Keratinocyte (primary cell): Measurements from ENCODE around the gene IL1RAPL2. TPM values are rescaled to one million over a fixed set of nuclear protein-coding genes. Genes with fewer than 3 reads are reported as not detected.

Source experiments
- DNase-seq: peaks from one replicate; pipeline ENCODE4 v3.0.0-alpha.2; 2011; ENCODE audit warnings: low read depth, missing footprints, low spot score
- FAIRE-seq: peaks from 2 replicates; lab custom pipeline; 2011; peaks lifted over from hg19 to GRCh38; lab: Jason Lieb, UNC
- H2AFZ ChIP-seq: 2 replicates; pipeline ENCODE4 v1.6.0; 2012; ENCODE audit warnings: low read length, control low read depth, inconsistent platforms; ENCODE audit not compliant: control insufficient read depth
- H3K27ac ChIP-seq: 2 replicates; pipeline ENCODE4 v1.5.1; 2011; ENCODE audit warnings: low read length; ENCODE audit not compliant: control insufficient read depth, insufficient read depth
- H3K27me3 ChIP-seq: 3 replicates; pipeline ENCODE4 v1.6.0; 2011; ENCODE audit warnings: low read length; ENCODE audit not compliant: control insufficient read depth, insufficient read depth; ENCODE audit errors: extremely low read depth
- H3K36me3 ChIP-seq, 2 experiments: 2 replicates in 1 of 2; 3 replicates in 1 of 2; pipeline ENCODE4 v1.5.1; 2011; ENCODE audit warnings: low read length in 2 of 2, mild to moderate bottlenecking in 1 of 2; ENCODE audit not compliant: control insufficient read depth in 2 of 2, insufficient read depth in 2 of 2; ENCODE audit errors: extremely low read depth in 1 of 2
- H3K4me1 ChIP-seq: 3 replicates; pipeline ENCODE4 v1.5.1; 2011; ENCODE audit warnings: low read length; ENCODE audit not compliant: control insufficient read depth, insufficient read depth; ENCODE audit errors: extremely low read depth
- H3K4me2 ChIP-seq: 3 replicates; pipeline ENCODE4 v1.6.0; 2011; ENCODE audit warnings: low read depth, low read length; ENCODE audit not compliant: control insufficient read depth, insufficient read depth; ENCODE audit errors: extremely low read depth
- H3K4me3 ChIP-seq, 3 experiments: fragments of 200-600 bp in 1 of 3; sonication (generic) in 1 of 3; 2 replicates in 2 of 3; 3 replicates in 1 of 3; pipeline ENCODE4 v1.5.1; 2011 to 2016; ENCODE audit warnings: low read length in 3 of 3, mild to moderate bottlenecking in 3 of 3, control low read depth in 2 of 3, inconsistent platforms in 1 of 3, low read depth in 1 of 3, mixed read lengths in 1 of 3, mixed run types in 1 of 3, moderate library complexity in 1 of 3; ENCODE audit not compliant: control insufficient read depth in 2 of 3, insufficient read depth in 2 of 3; ENCODE audit errors: extremely low read depth in 1 of 3
- H3K79me2 ChIP-seq: 2 replicates; pipeline ENCODE4 v1.6.0; 2012; ENCODE audit warnings: low read length; ENCODE audit not compliant: control insufficient read depth, insufficient read depth
- H3K9ac ChIP-seq: 3 replicates; pipeline ENCODE4 v1.6.0; 2011; ENCODE audit warnings: low read length; ENCODE audit not compliant: control insufficient read depth, insufficient read depth; ENCODE audit errors: extremely low read depth
- H3K9me1 ChIP-seq: 3 replicates; pipeline ENCODE4 v1.6.0; 2011; ENCODE audit warnings: low read length; ENCODE audit not compliant: control insufficient read depth, insufficient read depth; ENCODE audit errors: extremely low read depth
- H3K9me3 ChIP-seq: 2 replicates; pipeline ENCODE4 v1.5.1; 2012; ENCODE audit warnings: low read depth, low read length; ENCODE audit not compliant: control insufficient read depth
- H4K20me1 ChIP-seq: 3 replicates; pipeline ENCODE4 v1.6.0; 2011; ENCODE audit warnings: low read length; ENCODE audit not compliant: control insufficient read depth, insufficient read depth; ENCODE audit errors: extremely low read depth
- CTCF ChIP-seq, 3 experiments: IDR thresholded peaks in 1 of 3; conservative IDR thresholded peaks in 1 of 3; optimal IDR thresholded peaks in 1 of 3; 2 replicates in 2 of 3; 3 replicates in 1 of 3; pipeline versions ENCODE3 to v1.5.1; 2011; ENCODE audit warnings: low read length in 3 of 3, mild to moderate bottlenecking in 3 of 3, moderate library complexity in 2 of 3, control low read depth in 1 of 3, inconsistent platforms in 1 of 3; ENCODE audit not compliant: insufficient read depth in 2 of 3; ENCODE audit errors: extremely low read depth in 1 of 3
- EZH2 ChIP-seq: IDR thresholded peaks from one replicate; pipeline ENCODE4 v1.6.1; 2012; ENCODE audit warnings: inconsistent platforms, mild to moderate bottlenecking, low read length, moderate library complexity
- dilution Hi-C: fragments of 300-500 bp; cut with MboI; formaldehyde crosslinking; loops from one replicate; pipeline ENCODE4 v1.7.0; 2020; ENCODE audit warnings: low sequenced_read_pairs; ENCODE audit not compliant: extremely low pct_ligation_motif_present
- polyA plus RNA-seq, 5 experiments: library from polyadenylated mRNA; depleted of rRNA in 3 of 5; stranded (reverse) in 3 of 5; stranded (forward) in 1 of 5; unstranded in 1 of 5; fragments of >200 nt; gene quantifications; 1 replicate in 1 of 5; 2 replicates in 3 of 5; 3 replicates in 1 of 5; pipeline versions ENCODE4 v1.2.1 to v1.2.3, GENCODE V29; 2011 to 2012; ENCODE audit warnings: missing spikeins in 2 of 5, low read depth in 1 of 5, low replicate concordance in 1 of 5

IL1RAPL2 gene
- polyA plus RNA-seq, 1 donor (not counting 4 experiments of a cell fraction or from before 2014, with no cell fraction given), result 0.24 TPM

GRCh38 chrX:105266456-105266855, 700.5 kb downstream of the IL1RAPL2 start:
- Histone ChIP-seq H3K4me1 (no peaks in the 10 kb centered on the region), H3K27me3 (no peaks in the 10 kb centered on the region), H3K9me1 (no peaks in the 10 kb centered on the region), H3K27ac (no peak overlapping the region), H3K36me3 (no peaks in the 10 kb centered on the region), H4K20me1 (no peaks in the 10 kb centered on the region), H3K4me2 (no peak overlapping the region), H3K4me3 (no peak overlapping the region), H2AFZ (no peak overlapping the region), H3K9ac (no peak overlapping the region), H3K79me2 (no peaks in the 10 kb centered on the region), H3K9me3 (no peaks in the 10 kb centered on the region)
- FAIRE-seq (no peak), DNase-seq (no peak)
- dilution Hi-C loops, result no loop called here
- TF ChIP-seq EZH2 (no peak), CTCF (optimal IDR thresholded peaks at IDR 0.05 in 1 of 3, IDR thresholded peaks at IDR 0.05 in 1 of 3, conservative IDR thresholded peaks at IDR 0.05 in 1 of 3; ENCODE audit: extremely low read depth in 1 of 3, insufficient read depth in 2 of 3, low read length in 3 of 3) (no peak)

- H3K27ac ChIP-seq, result no peak overlapping the region
- TF ChIP-seq CTCF (optimal IDR thresholded peaks at IDR 0.05 in 1 of 3, IDR thresholded peaks at IDR 0.05 in 1 of 3, conservative IDR thresholded peaks at IDR 0.05 in 1 of 3; ENCODE audit: extremely low read depth in 1 of 3, insufficient read depth in 2 of 3, low read length in 3 of 3), result no peak
- H4K20me1 ChIP-seq, result no peaks in the 10 kb centered on the region
- H3K9me1 ChIP-seq, result no peaks in the 10 kb centered on the region
- no peak for DNase-seq
- H3K79me2 ChIP-seq, result no peaks in the 10 kb centered on the region
- H3K4me1 ChIP-seq, result no peaks in the 10 kb centered on the region
- no peak overlapping the region for H3K4me3 ChIP-seq
- no peaks in the 10 kb centered on the region for H3K36me3 ChIP-seq
- H3K9me3 ChIP-seq, result no peaks in the 10 kb centered on the region
- dilution Hi-C loops, result no loop called here
- no peaks in the 10 kb centered on the region for H3K27me3 ChIP-seq
- no peak overlapping the region for H2AFZ ChIP-seq
- H3K9ac ChIP-seq, result no peak overlapping the region
- FAIRE-seq, result no peak
- H3K4me2 ChIP-seq, result no peak overlapping the region
These were observed 701.2 kb downstream of the IL1RAPL2 start for GRCh38 chrX:105267167-105267566.
